ENCODE data around the gene BABAM2. TPM values are rescaled to one million over a fixed set of nuclear protein-coding genes. Genes with fewer than 3 reads are reported as not detected.

Gene BABAM2
- total and polyA plus RNA-seq, 2 donors = 17.4 to 34.8 TPM

- H3K27me3 ChIP-seq (ENCODE audit: control insufficient read depth in 2 of 2, insufficient read depth in 1 of 2, low read length in 1 of 2) = no peaks in the 10 kb centered on the region
- 83% methylated on average over 3 of the region's 3 CpGs for WGBS
- no peaks in the 10 kb centered on the region for H3K36me3 ChIP-seq (ENCODE audit: control insufficient read depth in 2 of 2, insufficient read depth in 2 of 2, low read length in 1 of 2)
- H3K9me3 ChIP-seq (ENCODE audit: control insufficient read depth in 2 of 2, insufficient read depth in 1 of 2, low read length in 1 of 2) = no peaks in the 10 kb centered on the region
- no peak overlapping the region for H3K4me3 ChIP-seq (ENCODE audit: low read length in 2 of 2)
- H3K4me1 ChIP-seq (ENCODE audit: control insufficient read depth in 2 of 2, insufficient read depth in 2 of 2, low read length in 2 of 2) = peaks cover 3 to 19% of the 10 kb centered on the region in 2 donors
- H3K27ac ChIP-seq (ENCODE audit: low read depth in 1 of 2, low read length in 1 of 2) = no peak overlapping the region
- no peak for DNase-seq (ENCODE audit: low read depth in 6 of 9, low spot score in 9 of 9)
Observed at GRCh38 chr2:28225473-28226080, 335.0 kb downstream of the BABAM2 start.

- WGBS = 98% methylated on average over 6 of the region's 6 CpGs
- no peak for DNase-seq (ENCODE audit: low read depth in 6 of 9, low spot score in 9 of 9)
- no peak overlapping the region for H3K4me3 ChIP-seq (ENCODE audit: low read length in 2 of 2)
- peaks cover 3 to 17% of the 10 kb centered on the region in 2 donors for H3K4me1 ChIP-seq (ENCODE audit: control insufficient read depth in 2 of 2, insufficient read depth in 2 of 2, low read length in 2 of 2)
- H3K27me3 ChIP-seq (ENCODE audit: control insufficient read depth in 2 of 2, insufficient read depth in 1 of 2, low read length in 1 of 2) = no peaks in the 10 kb centered on the region
- H3K9me3 ChIP-seq (ENCODE audit: control insufficient read depth in 2 of 2, insufficient read depth in 1 of 2, low read length in 1 of 2) = no peaks in the 10 kb centered on the region
- no peak overlapping the region for H3K27ac ChIP-seq (ENCODE audit: low read depth in 1 of 2, low read length in 1 of 2)
- no peaks in the 10 kb centered on the region for H3K36me3 ChIP-seq (ENCODE audit: control insufficient read depth in 2 of 2, insufficient read depth in 2 of 2, low read length in 1 of 2)
Observed at GRCh38 chr2:28226558-28226957, 336.0 kb downstream of the BABAM2 start.

DNA sequence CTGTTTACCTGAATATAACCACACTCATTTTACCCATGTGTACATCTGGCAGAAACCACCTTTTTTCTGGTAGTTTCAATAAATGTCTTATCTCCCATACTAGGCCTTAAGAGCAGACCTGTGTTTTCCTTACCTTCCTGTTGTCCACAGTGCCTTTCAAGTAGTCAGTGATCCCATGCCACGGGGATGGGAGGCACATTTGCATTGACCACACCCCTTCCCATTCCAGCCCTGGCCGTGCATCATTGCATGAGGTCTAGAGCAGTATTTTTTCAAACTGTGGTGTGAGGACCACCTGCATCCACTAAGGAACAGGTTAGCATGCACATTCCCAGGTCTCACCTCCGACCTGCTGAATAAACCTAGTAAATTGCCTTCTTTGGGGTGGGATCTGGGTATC lies 337.0 kb downstream of the BABAM2 start:
- Histone ChIP-seq H3K9me3 (ENCODE audit: control insufficient read depth in 2 of 2, insufficient read depth in 1 of 2, low read length in 1 of 2) (no peaks in the 10 kb centered on the region), H3K4me3 (ENCODE audit: low read length in 2 of 2) (no peak overlapping the region), H3K27me3 (ENCODE audit: control insufficient read depth in 2 of 2, insufficient read depth in 1 of 2, low read length in 1 of 2) (no peaks in the 10 kb centered on the region), H3K36me3 (ENCODE audit: control insufficient read depth in 2 of 2, insufficient read depth in 2 of 2, low read length in 1 of 2) (no peaks in the 10 kb centered on the region), H3K27ac (ENCODE audit: low read depth in 1 of 2, low read length in 1 of 2) (no peak overlapping the region), H3K4me1 (ENCODE audit: control insufficient read depth in 2 of 2, insufficient read depth in 2 of 2, low read length in 2 of 2) (peaks cover 3 to 17% of the 10 kb centered on the region in 2 donors)
- no peak for DNase-seq (ENCODE audit: low read depth in 6 of 9, low spot score in 9 of 9)
- WGBS = 97% methylated on average over 3 of the region's 3 CpGs

GRCh38 chr2:28228434-28228995 lies 338.0 kb downstream of the BABAM2 start:
- DNase-seq (ENCODE audit: low read depth in 6 of 9, low spot score in 9 of 9) = no peak
- WGBS = 65% methylated on average over 1 of the region's 1 CpG
- Histone ChIP-seq H3K4me1 (ENCODE audit: control insufficient read depth in 2 of 2, insufficient read depth in 2 of 2, low read length in 2 of 2) (peaks cover 3 to 12% of the 10 kb centered on the region in 2 donors), H3K27me3 (ENCODE audit: control insufficient read depth in 2 of 2, insufficient read depth in 1 of 2, low read length in 1 of 2) (no peaks in the 10 kb centered on the region), H3K9me3 (ENCODE audit: control insufficient read depth in 2 of 2, insufficient read depth in 1 of 2, low read length in 1 of 2) (no peaks in the 10 kb centered on the region), H3K36me3 (ENCODE audit: control insufficient read depth in 2 of 2, insufficient read depth in 2 of 2, low read length in 1 of 2) (no peaks in the 10 kb centered on the region), H3K27ac (ENCODE audit: low read depth in 1 of 2, low read length in 1 of 2) (no peak overlapping the region), H3K4me3 (ENCODE audit: low read length in 2 of 2) (no peak overlapping the region)

GRCh38 chr2:28231110-28231631 lies 340.6 kb downstream of the BABAM2 start:
- H3K36me3 ChIP-seq (ENCODE audit: control insufficient read depth in 2 of 2, insufficient read depth in 2 of 2, low read length in 1 of 2) = no peaks in the 10 kb centered on the region
- H3K27me3 ChIP-seq (ENCODE audit: control insufficient read depth in 2 of 2, insufficient read depth in 1 of 2, low read length in 1 of 2) = no peaks in the 10 kb centered on the region
- H3K27ac ChIP-seq (ENCODE audit: low read depth in 1 of 2, low read length in 1 of 2) = no peak overlapping the region
- no peak overlapping the region for H3K4me3 ChIP-seq (ENCODE audit: low read length in 2 of 2)
- WGBS = 95% methylated on average over 4 of the region's 4 CpGs
- no peak for DNase-seq (ENCODE audit: low read depth in 6 of 9, low spot score in 9 of 9)
- no peaks in the 10 kb centered on the region for H3K9me3 ChIP-seq (ENCODE audit: control insufficient read depth in 2 of 2, insufficient read depth in 1 of 2, low read length in 1 of 2)
- no peaks in the 10 kb centered on the region for H3K4me1 ChIP-seq (ENCODE audit: control insufficient read depth in 2 of 2, insufficient read depth in 2 of 2, low read length in 2 of 2)

GRCh38 chr2:28232295-28232694 lies 341.8 kb downstream of the BABAM2 start:
- WGBS = 95% methylated on average over 5 of the region's 5 CpGs
- DNase-seq (ENCODE audit: low read depth in 6 of 9, low spot score in 9 of 9) = no peak

GRCh38 chr2:28233164-28233676 lies 342.7 kb downstream of the BABAM2 start:
- Histone ChIP-seq H3K27me3 (ENCODE audit: control insufficient read depth in 2 of 2, insufficient read depth in 1 of 2, low read length in 1 of 2) (no peaks in the 10 kb centered on the region), H3K4me1 (ENCODE audit: control insufficient read depth in 2 of 2, insufficient read depth in 2 of 2, low read length in 2 of 2) (no peaks in the 10 kb centered on the region), H3K27ac (ENCODE audit: low read depth in 1 of 2, low read length in 1 of 2) (no peak overlapping the region), H3K9me3 (ENCODE audit: control insufficient read depth in 2 of 2, insufficient read depth in 1 of 2, low read length in 1 of 2) (no peaks in the 10 kb centered on the region), H3K4me3 (ENCODE audit: low read length in 2 of 2) (no peak overlapping the region), H3K36me3 (ENCODE audit: control insufficient read depth in 2 of 2, insufficient read depth in 2 of 2, low read length in 1 of 2) (no peaks in the 10 kb centered on the region)
- WGBS = 97% methylated on average over 6 of the region's 6 CpGs
- no peak for DNase-seq (ENCODE audit: low read depth in 6 of 9, low spot score in 9 of 9)

More at GRCh38 chr2:28232295-28232694, 341.8 kb downstream of the BABAM2 start:
- Histone ChIP-seq H3K4me3 (ENCODE audit: low read length in 2 of 2) (no peak overlapping the region), H3K36me3 (ENCODE audit: control insufficient read depth in 2 of 2, insufficient read depth in 2 of 2, low read length in 1 of 2) (no peaks in the 10 kb centered on the region), H3K9me3 (ENCODE audit: control insufficient read depth in 2 of 2, insufficient read depth in 1 of 2, low read length in 1 of 2) (no peaks in the 10 kb centered on the region), H3K4me1 (ENCODE audit: control insufficient read depth in 2 of 2, insufficient read depth in 2 of 2, low read length in 2 of 2) (no peaks in the 10 kb centered on the region), H3K27ac (ENCODE audit: low read depth in 1 of 2, low read length in 1 of 2) (no peak overlapping the region), H3K27me3 (ENCODE audit: control insufficient read depth in 2 of 2, insufficient read depth in 1 of 2, low read length in 1 of 2) (no peaks in the 10 kb centered on the region)

DNA sequence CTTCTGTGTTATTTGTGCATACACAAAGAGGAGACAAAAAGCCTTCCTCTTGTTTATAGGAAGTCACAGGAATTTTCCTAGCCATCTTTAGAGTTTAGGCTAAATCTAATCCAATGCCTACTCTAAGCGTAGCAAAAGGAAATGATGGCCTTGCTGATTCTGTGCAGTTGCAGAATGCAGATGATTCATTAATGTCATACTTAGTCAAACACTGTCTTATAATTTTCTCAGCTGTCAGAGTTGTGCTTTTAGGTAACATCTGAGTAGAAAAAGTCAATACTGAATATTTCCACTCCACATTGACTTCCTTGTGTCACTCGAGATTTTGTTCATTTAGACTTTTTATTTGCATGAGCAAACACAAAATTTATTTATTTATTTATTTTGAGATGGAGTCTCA lies 344.3 kb downstream of the BABAM2 start:
- no peaks in the 10 kb centered on the region for H3K36me3 ChIP-seq (ENCODE audit: control insufficient read depth in 2 of 2, insufficient read depth in 2 of 2, low read length in 1 of 2)
- H3K9me3 ChIP-seq (ENCODE audit: control insufficient read depth in 2 of 2, insufficient read depth in 1 of 2, low read length in 1 of 2) = no peaks in the 10 kb centered on the region
- no peak overlapping the region for H3K4me3 ChIP-seq (ENCODE audit: low read length in 2 of 2)
- DNase-seq (ENCODE audit: low read depth in 6 of 9, low spot score in 9 of 9) = no peak
- no peak overlapping the region for H3K27ac ChIP-seq (ENCODE audit: low read depth in 1 of 2, low read length in 1 of 2)
- no peaks in the 10 kb centered on the region for H3K4me1 ChIP-seq (ENCODE audit: control insufficient read depth in 2 of 2, insufficient read depth in 2 of 2, low read length in 2 of 2)
- no peaks in the 10 kb centered on the region for H3K27me3 ChIP-seq (ENCODE audit: control insufficient read depth in 2 of 2, insufficient read depth in 1 of 2, low read length in 1 of 2)
- 94% methylated on average over 2 of the region's 2 CpGs for WGBS

GRCh38 chr2:28239207-28239606 lies 348.7 kb downstream of the BABAM2 start:
- DNase-seq (ENCODE audit: low read depth in 6 of 9, low spot score in 9 of 9) = no peak
- Histone ChIP-seq H3K27me3 (ENCODE audit: control insufficient read depth in 2 of 2, insufficient read depth in 1 of 2, low read length in 1 of 2) (no peaks in the 10 kb centered on the region), H3K36me3 (ENCODE audit: control insufficient read depth in 2 of 2, insufficient read depth in 2 of 2, low read length in 1 of 2) (no peaks in the 10 kb centered on the region), H3K4me3 (ENCODE audit: low read length in 2 of 2) (no peak overlapping the region), H3K27ac (ENCODE audit: low read depth in 1 of 2, low read length in 1 of 2) (no peak overlapping the region), H3K9me3 (ENCODE audit: control insufficient read depth in 2 of 2, insufficient read depth in 1 of 2, low read length in 1 of 2) (no peaks in the 10 kb centered on the region), H3K4me1 (ENCODE audit: control insufficient read depth in 2 of 2, insufficient read depth in 2 of 2, low read length in 2 of 2) (peaks cover 0 to 3% of the 10 kb centered on the region in 2 donors)
- 89% methylated on average over 1 of the region's 1 CpG for WGBS
